ENCODE results near the gene ACTR5. TPM values are rescaled to one million over a fixed set of nuclear protein-coding genes. Genes with fewer than 3 reads are reported as not detected.

The ACTR5 gene
- 10 to 100 TPM in 3 of 4 donors, 1 to 10 TPM in 1; 7.2 to 21.3 (median 11.4) TPM for total RNA-seq

GRCh38 chr20:38748097-38748860 lies at the start of gene ACTR5:
ACTR5 (plus strand) TSS chr20:38748460; CDS start chr20:38748479, 19 bp downstream.
- Histone ChIP-seq H3K4me1 (peaks cover 6 to 18% (median 14%) of the 10 kb centered on the region in 4 donors), H3K27ac (peak within 1 kb of the TSS; percentile 85 to 90 (median 89)), H3K27me3 (peaks cover 5% of the 10 kb centered on the region), H3K4me3 (peak within 1 kb of the TSS; percentile 55 to 98 (median 90)), H3K36me3 (peaks cover 0 to 4% (median under 1%) of the 10 kb centered on the region in 4 donors), H3K9me3 (no peaks in the 10 kb centered on the region)
- whole genome bisulfite sequencing, 2 donors (ENCODE audit: low coverage in 1 of 2), result 0% methylated on average over 6 to 45 of the region's 84 CpGs
- intact Hi-C loops (cut with DNase I; ENCODE audit: low total_unique reads), result no loop called here
- DNase-seq, result peak; percentile 97
- TF ChIP-seq POLR2AphosphoS5 (IDR thresholded peaks at IDR 0.05), result peak in 2 of 3 donors; percentile 47 to 73
- TF ChIP-seq EP300 (IDR thresholded peaks at IDR 0.05; ENCODE audit: low read depth), result no peak
- no peak for TF ChIP-seq CTCF (IDR thresholded peaks at IDR 0.05)
- peak; percentile 52 for TF ChIP-seq POLR2A (IDR thresholded peaks at IDR 0.05)
- in situ Hi-C loops (cut with MboI; ENCODE audit: low pct_ligation_motif_present in 1 of 4, low pct_unique_long_range_greater_than_20kb in 1 of 4, low sequenced_read_pairs in 3 of 4), result loop anchor here in 1 of 4 donors (10.0 kb wide), 1 partner anchor 103 kb away; no protein-coding TSS in a partner anchor

GRCh38 chr20:38698541-38698940 lies 49.7 kb upstream of the ACTR5 start:
- no peaks in the 10 kb centered on the region for H3K27me3 ChIP-seq
- intact Hi-C loops (cut with DNase I; ENCODE audit: low total_unique reads) (no loop called here), in situ Hi-C loops (cut with MboI; ENCODE audit: low pct_ligation_motif_present in 1 of 4, low pct_unique_long_range_greater_than_20kb in 1 of 4, low sequenced_read_pairs in 3 of 4) (no loop called here)
- WGBS, 2 donors (ENCODE audit: low coverage in 1 of 2), result 81 to 93% methylated on average over 8 to 15 of the region's 15 CpGs
- H3K9me3 ChIP-seq, result no peaks in the 10 kb centered on the region
- no peaks in the 10 kb centered on the region for H3K36me3 ChIP-seq
- no peak overlapping the region for H3K4me3 ChIP-seq
- no peaks in the 10 kb centered on the region for H3K4me1 ChIP-seq
- no peak for TF ChIP-seq POLR2AphosphoS5 (IDR thresholded peaks at IDR 0.05)
- DNase-seq, result no peak
- H3K27ac ChIP-seq, result no peak overlapping the region

- no peak overlapping the region for H3K4me3 ChIP-seq
- TF ChIP-seq POLR2AphosphoS5 (IDR thresholded peaks at IDR 0.05) (no peak), POLR2A (IDR thresholded peaks at IDR 0.05) (no peak), EP300 (IDR thresholded peaks at IDR 0.05; ENCODE audit: low read depth) (no peak), CTCF (IDR thresholded peaks at IDR 0.05) (no peak)
- in situ Hi-C loops (cut with MboI; ENCODE audit: low pct_ligation_motif_present in 1 of 4, low pct_unique_long_range_greater_than_20kb in 1 of 4, low sequenced_read_pairs in 3 of 4) (no loop called here), intact Hi-C loops (cut with DNase I; ENCODE audit: low total_unique reads) (no loop called here)
- no peak overlapping the region for H3K27ac ChIP-seq
- no peaks in the 10 kb centered on the region for H3K27me3 ChIP-seq
- H3K36me3 ChIP-seq, result no peaks in the 10 kb centered on the region
- 17 to 63% methylated on average over 2 to 4 of the region's 4 CpGs for WGBS, 2 donors (ENCODE audit: low coverage in 1 of 2)
- no peaks in the 10 kb centered on the region for H3K4me1 ChIP-seq
- DNase-seq, result no peak
- H3K9me3 ChIP-seq, result no peaks in the 10 kb centered on the region
These were observed 48.1 kb upstream of the ACTR5 start for GRCh38 chr20:38700141-38700540.

- H3K4me3 ChIP-seq, result no peak overlapping the region
These were observed 47.3 kb upstream of the ACTR5 start for GRCh38 chr20:38700926-38701325.

More at GRCh38 chr20:38700926-38701325, 47.3 kb upstream of the ACTR5 start:
- no peaks in the 10 kb centered on the region for H3K36me3 ChIP-seq
- TF ChIP-seq EP300 (IDR thresholded peaks at IDR 0.05; ENCODE audit: low read depth) (no peak), CTCF (IDR thresholded peaks at IDR 0.05) (no peak)
- H3K9me3 ChIP-seq, result no peaks in the 10 kb centered on the region
- DNase-seq, result no peak
- 88% methylated on average over 3 of the region's 3 CpGs; no CpG with 5 or more reads in 1 of the 2 donors for WGBS, 2 donors (ENCODE audit: low coverage in 1 of 2)
- intact Hi-C loops (cut with DNase I; ENCODE audit: low total_unique reads) (no loop called here), in situ Hi-C loops (cut with MboI; ENCODE audit: low pct_ligation_motif_present in 1 of 4, low pct_unique_long_range_greater_than_20kb in 1 of 4, low sequenced_read_pairs in 3 of 4) (no loop called here)
- no peaks in the 10 kb centered on the region for H3K27me3 ChIP-seq
- H3K4me1 ChIP-seq, result no peaks in the 10 kb centered on the region
- H3K27ac ChIP-seq, result no peak overlapping the region
